Measurements from ENCODE around the gene ARL15. TPM values are rescaled to one million over a fixed set of nuclear protein-coding genes. Genes with fewer than 3 reads are reported as not detected.

The ARL15 gene
- total RNA-seq, 1 donor from 2014 or later: 102 TPM

- peaks cover 4% of the 10 kb centered on the region for H3K27me3 Mint-ChIP-seq (ENCODE audit: unreplicated experiment)
- no peaks in the 10 kb centered on the region for H3K9me3 Mint-ChIP-seq (ENCODE audit: unreplicated experiment)
- H3K36me3 Mint-ChIP-seq (ENCODE audit: low read depth, unreplicated experiment): no peaks in the 10 kb centered on the region
- H3K4me1 Mint-ChIP-seq (ENCODE audit: unreplicated experiment): peaks cover 49% of the 10 kb centered on the region
- DNase-seq (ENCODE audit: low spot score): no peak
- no peak for TF ChIP-seq CTCF (IDR thresholded peaks at IDR 0.05; ENCODE audit: unreplicated experiment)
- H3K27ac Mint-ChIP-seq (ENCODE audit: unreplicated experiment): peak overlapping the region; percentile 84
- H3K4me3 Mint-ChIP-seq (ENCODE audit: unreplicated experiment): no peak overlapping the region
Measured at GRCh38 chr5:54211912-54212311, 98.5 kb downstream of the ARL15 start.

- H3K27ac Mint-ChIP-seq (ENCODE audit: unreplicated experiment): no peak overlapping the region
- peaks cover 5% of the 10 kb centered on the region for H3K36me3 Mint-ChIP-seq (ENCODE audit: low read depth, unreplicated experiment)
- no peak overlapping the region for H3K4me3 Mint-ChIP-seq (ENCODE audit: unreplicated experiment)
- DNase-seq (ENCODE audit: low spot score): no peak
- H3K9me3 Mint-ChIP-seq (ENCODE audit: unreplicated experiment): no peaks in the 10 kb centered on the region
- peaks cover 1% of the 10 kb centered on the region for H3K27me3 Mint-ChIP-seq (ENCODE audit: unreplicated experiment)
- peaks cover 26% of the 10 kb centered on the region for H3K4me1 Mint-ChIP-seq (ENCODE audit: unreplicated experiment)
- no peak for TF ChIP-seq CTCF (IDR thresholded peaks at IDR 0.05; ENCODE audit: unreplicated experiment)
Measured at GRCh38 chr5:54207566-54207965, 102.8 kb downstream of the ARL15 start.

- DNase-seq (ENCODE audit: low spot score): no peak
- H3K36me3 Mint-ChIP-seq (ENCODE audit: low read depth, unreplicated experiment): peaks cover 5% of the 10 kb centered on the region
- no peak overlapping the region for H3K4me3 Mint-ChIP-seq (ENCODE audit: unreplicated experiment)
- H3K4me1 Mint-ChIP-seq (ENCODE audit: unreplicated experiment): peaks cover 18% of the 10 kb centered on the region
- no peak for TF ChIP-seq CTCF (IDR thresholded peaks at IDR 0.05; ENCODE audit: unreplicated experiment)
- H3K27me3 Mint-ChIP-seq (ENCODE audit: unreplicated experiment): peaks cover 1% of the 10 kb centered on the region
- H3K9me3 Mint-ChIP-seq (ENCODE audit: unreplicated experiment): no peaks in the 10 kb centered on the region
- H3K27ac Mint-ChIP-seq (ENCODE audit: unreplicated experiment): no peak overlapping the region
Measured at GRCh38 chr5:54206580-54207229, 103.7 kb downstream of the ARL15 start.

- no peak overlapping the region for H3K27ac Mint-ChIP-seq (ENCODE audit: unreplicated experiment)
Measured at GRCh38 chr5:54205918-54206317, 104.5 kb downstream of the ARL15 start.

More at GRCh38 chr5:54205918-54206317, 104.5 kb downstream of the ARL15 start:
- TF ChIP-seq CTCF (IDR thresholded peaks at IDR 0.05; ENCODE audit: unreplicated experiment): no peak
- H3K9me3 Mint-ChIP-seq (ENCODE audit: unreplicated experiment): no peaks in the 10 kb centered on the region
- H3K4me3 Mint-ChIP-seq (ENCODE audit: unreplicated experiment): no peak overlapping the region
- DNase-seq (ENCODE audit: low spot score): no peak
- peaks cover 1% of the 10 kb centered on the region for H3K27me3 Mint-ChIP-seq (ENCODE audit: unreplicated experiment)
- peaks cover 13% of the 10 kb centered on the region for H3K4me1 Mint-ChIP-seq (ENCODE audit: unreplicated experiment)
- H3K36me3 Mint-ChIP-seq (ENCODE audit: low read depth, unreplicated experiment): peaks cover 9% of the 10 kb centered on the region

Data from endothelial cell (in vitro differentiated cells).